ENCODE data around the gene ANTXR2. TPM values are rescaled to one million over a fixed set of nuclear protein-coding genes. Genes with fewer than 3 reads are reported as not detected.

The ANTXR2 gene
- total and polyA plus RNA-seq, 2 of the 8 experiments (the other 6 are each of a cell fraction or from before 2014, with no cell fraction given) = 1.1 to 7.5 TPM

DNA sequence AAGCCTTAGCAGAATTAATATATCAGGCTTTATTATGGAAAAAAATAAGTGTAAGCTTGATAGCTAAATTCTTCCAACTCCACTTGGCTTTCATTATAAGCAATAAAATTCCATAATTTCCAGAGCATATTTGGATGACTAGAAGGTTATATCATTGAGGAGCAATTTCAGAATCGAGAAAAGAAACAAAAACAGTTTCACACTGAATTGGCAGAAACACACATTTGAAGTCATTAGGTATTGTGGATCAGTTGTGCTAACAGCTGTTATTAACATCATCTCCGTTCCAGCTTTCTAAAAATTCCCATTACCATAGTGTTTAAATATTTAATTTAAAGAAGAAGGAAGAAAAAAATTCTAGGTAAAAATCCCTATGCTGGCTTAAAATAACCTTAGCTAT, 92.6 kb downstream of the ANTXR2 start:
- DNase-seq (ENCODE audit: low read depth in 1 of 2, low spot score in 2 of 2) (no peak), FAIRE-seq (no peak)
- Histone ChIP-seq H2BK120ac (replicated peaks; ENCODE audit: low read depth, low read length) (no peak overlapping the region), H3K4me2 (ENCODE audit: insufficient read depth in 1 of 2, low read depth in 2 of 2, low read length in 2 of 2) (no peak overlapping the region), H2BK12ac (ENCODE audit: low read depth, low read length) (no peak overlapping the region), H4K8ac (ENCODE audit: extremely low read depth, insufficient read depth, low read length) (no peak overlapping the region), H3K4ac (replicated peaks; ENCODE audit: insufficient read length, low read depth, low read length) (no peak overlapping the region), H3K9ac (replicated peaks in 1 of 4; ENCODE audit: extremely low read depth in 1 of 4, low read depth in 3 of 4, low read length in 3 of 4) (no peak overlapping the region), H3K79me2 (ENCODE audit: control insufficient read depth in 1 of 2, insufficient read depth in 2 of 2, low read length in 2 of 2) (no peaks in the 10 kb centered on the region), H3K23ac (ENCODE audit: insufficient read length) (no peak overlapping the region), H3K23me2 (ENCODE audit: low read depth, low read length) (no peaks in the 10 kb centered on the region), H3K27ac (ENCODE audit: low read depth, low read length) (no peak overlapping the region), H3K56ac (replicated peaks; ENCODE audit: insufficient read length, low read depth, low read length) (no peak overlapping the region), H2AFZ (ENCODE audit: low read length) (no peak overlapping the region), H2AK5ac (ENCODE audit: low read depth, low read length) (no peak overlapping the region), H3K14ac (ENCODE audit: insufficient read length) (no peak overlapping the region), H3K36me3 (ENCODE audit: control insufficient read depth in 2 of 4, insufficient read depth in 4 of 4, low read length in 3 of 4) (no peaks in the 10 kb centered on the region), H3K27me3 (replicated peaks in 1 of 4; ENCODE audit: control insufficient read depth in 3 of 4, extremely low read depth in 1 of 4, insufficient read depth in 3 of 4, low read length in 3 of 4) (no peaks in the 10 kb centered on the region), H2BK15ac (ENCODE audit: low read length) (no peak overlapping the region), H3K4me3 (ENCODE audit: extremely low read depth in 1 of 4, insufficient read depth in 2 of 4, low read depth in 3 of 4, low read length in 4 of 4) (no peak overlapping the region), H4K5ac (ENCODE audit: insufficient read length, low read depth, low read length) (no peak overlapping the region), H3K18ac (ENCODE audit: extremely low read depth, low read length) (no peak overlapping the region), H2BK20ac (ENCODE audit: low read length) (no peak overlapping the region), H2BK5ac (ENCODE audit: low read depth, low read length) (no peak overlapping the region), H4K20me1 (replicated peaks in 1 of 2; ENCODE audit: control insufficient read depth in 1 of 2, insufficient read depth in 2 of 2, low read length in 2 of 2) (no peaks in the 10 kb centered on the region), H4K91ac (replicated peaks; ENCODE audit: insufficient read length, low read length) (no peak overlapping the region), H3K4me1 (replicated peaks in 1 of 4; ENCODE audit: control insufficient read depth in 3 of 4, insufficient read depth in 4 of 4, low read length in 3 of 4) (no peaks in the 10 kb centered on the region), H3K79me1 (ENCODE audit: low read depth, low read length) (no peaks in the 10 kb centered on the region), H3K9me3 (ENCODE audit: insufficient read depth in 2 of 2, low read depth in 1 of 2, low read length in 1 of 2) (no peaks in the 10 kb centered on the region)
- CTCF ChIA-PET (ENCODE audit: partially characterized antibody) = interaction anchor here (2.0 kb wide), 1 partner anchor 9 kb away, joined by 6 read pairs; no protein-coding TSS in a partner anchor
- WGBS, 2 experiments (ENCODE audit: extremely low coverage in 1 of 2, insufficient coverage in 1 of 2, insufficient read length in 1 of 2, insufficient replicate concordance in 2 of 2, low coverage in 1 of 2, low lambda C conversion rate in 2 of 2, missing lambda C conversion rate in 1 of 2) = 92% methylated on average over 2 of the region's 2 CpGs; no CpG with 5 or more reads in 1 of the 2 experiments
- TF ChIP-seq KDM1A (IDR thresholded peaks at IDR 0.05; ENCODE audit: borderline replicate concordance, low read length) (no peak), POLR2AphosphoS5 (IDR thresholded peaks at IDR 0.05; ENCODE audit: low read depth, low read length) (no peak), RAD21 (IDR thresholded peaks at IDR 0.05 in 1 of 2, conservative IDR thresholded peaks at IDR 0.05 in 1 of 2; ENCODE audit: low read depth in 2 of 2, low read length in 2 of 2) (no peak), NANOG (IDR thresholded peaks at IDR 0.05; ENCODE audit: insufficient read depth, low read depth, low read length, poor library complexity, severe bottlenecking) (no peak)
- POLR2A ChIA-PET (ENCODE audit: partially characterized antibody) = interaction anchor here (1.1 kb wide), 1 partner anchor 16 kb away, joined by 5 read pairs; no protein-coding TSS in a partner anchor

All from H1 (cell line).